HCT116 (cell line): ENCODE results near the gene MISP3. TPM values are rescaled to one million over a fixed set of nuclear protein-coding genes. Genes with fewer than 3 reads are reported as not detected.

Experiments
- ATAC-seq: fragments of 200-7000 bp; cut with Tn5 transposase; 2 replicates; pipeline ENCODE4 v1.9.1; 2020; ENCODE audit warnings: mild to moderate bottlenecking, moderate library complexity
- BruUV-seq: library from RNA; stranded (reverse); fragments of 400-500 nt; replicated peaks from 2 replicates; lab custom pipeline; 2021; lab: Mats Ljungman, UMichigan
- CTCF ChIA-PET: fragments of 300-600 bp; sonication (Branson Sonifier 250); formaldehyde crosslinking; loops from one replicate; lab custom pipeline; 2021; ENCODE audit warnings: antibody characterized with exemption; lab: Charles Lee
- POLR2A ChIA-PET: fragments of 300-600, 350-600 bp; sonication (Branson Sonifier 250); formaldehyde crosslinking; loops from one replicate; lab custom pipeline; 2021; ENCODE audit warnings: antibody characterized with exemption; lab: Charles Lee
- RAD21 ChIA-PET, 2 experiments: fragments of 300-600 bp; sonication (Branson Sonifier 250); formaldehyde crosslinking; loops; one replicate each; lab custom pipeline; 2023; ENCODE audit warnings: low total read pairs in 2 of 2; ENCODE audit not compliant: uncharacterized antibody in 2 of 2, unreplicated experiment in 2 of 2, low non-redundant PET in 1 of 2; lab: Charles Lee
- DNase-seq: peaks from one replicate; pipeline ENCODE4 v3.0.0-alpha.2; 2010; ENCODE audit warnings: low read depth, low spot score
- H2AFZ ChIP-seq: fragments of 200-600 bp; shearing (Covaris generic), sonication (generic); 2 replicates; pipeline ENCODE4 v1.6.1; 2017; ENCODE audit warnings: low read depth, mixed run types, mixed read lengths, antibody characterized with exemption, low read length; ENCODE audit not compliant: poor library complexity, severe bottlenecking
- H3K27ac ChIP-seq: 2 replicates; pipeline ENCODE4 v1.5.1; 2012; ENCODE audit warnings: low read depth, low read length
- H3K27me3 ChIP-seq: fragments of 200-600 bp; sonication (generic); 2 replicates; pipeline ENCODE4 v1.6.1; 2016; ENCODE audit warnings: mixed run types, low read length, mixed read lengths; ENCODE audit not compliant: insufficient read depth
- H3K36me3 ChIP-seq, 2 experiments: fragments of 200-500 bp in 1 of 2; fragments of 200-600 bp in 1 of 2; sonication (Bioruptor generic) in 1 of 2; sonication (generic) in 1 of 2; 2 replicates each; pipeline versions ENCODE4 v1.5.1 to v1.6.1; 2014 to 2016; ENCODE audit warnings: low read length in 2 of 2, inconsistent platforms in 1 of 2, mixed read lengths in 1 of 2, mixed run types in 1 of 2; ENCODE audit not compliant: insufficient read depth in 2 of 2, control insufficient read depth in 1 of 2
- H3K4me1 ChIP-seq, 2 experiments: fragments of 200-600 bp in 1 of 2; sonication (generic) in 1 of 2; 2 replicates each; pipeline versions ENCODE4 v1.5.1 to v1.6.1; 2012 to 2017; ENCODE audit warnings: low read length in 2 of 2, inconsistent platforms in 1 of 2, mild to moderate bottlenecking in 1 of 2, mixed read lengths in 1 of 2, mixed run types in 1 of 2, moderate library complexity in 1 of 2; ENCODE audit not compliant: insufficient read depth in 2 of 2, control insufficient read depth in 1 of 2
- H3K4me2 ChIP-seq: fragments of 200-600 bp; sonication (generic); 2 replicates; pipeline ENCODE4 v1.6.1; 2017; ENCODE audit warnings: mixed run types, low read length, mixed read lengths
- H3K4me3 ChIP-seq, 2 experiments: fragments of 200-600 bp in 1 of 2; sonication (generic) in 1 of 2; replicated peaks in 1 of 2; 2 replicates each; pipeline ENCODE4 v1.5.1; 2011 to 2016; ENCODE audit warnings: low read length in 2 of 2, control low read depth in 1 of 2, low read depth in 1 of 2, mild to moderate bottlenecking in 1 of 2, mixed read lengths in 1 of 2, mixed run types in 1 of 2
- H3K79me2 ChIP-seq: fragments of 200-600 bp; sonication (generic); 2 replicates; pipeline ENCODE4 v1.6.1; 2017; ENCODE audit warnings: mild to moderate bottlenecking, mixed run types, low read length, moderate library complexity, mixed read lengths; ENCODE audit not compliant: insufficient read depth
- H3K9ac ChIP-seq: fragments of 200-600 bp; sonication (generic); 2 replicates; pipeline ENCODE4 v1.6.1; 2016; ENCODE audit warnings: low read length, mixed read lengths
- H3K9me2 ChIP-seq: fragments of 200-600 bp; sonication (generic), shearing (Covaris generic); 2 replicates; pipeline ENCODE4 v1.6.1; 2017; ENCODE audit warnings: mixed run types, mild to moderate bottlenecking, moderate library complexity; ENCODE audit not compliant: insufficient read depth
- H3K9me3 ChIP-seq, 2 experiments: fragments of 200-500 bp in 1 of 2; fragments of 200-600 bp in 1 of 2; sonication (Bioruptor generic) in 1 of 2; sonication (generic) in 1 of 2; 2 replicates each; pipeline ENCODE4 v1.6.1; 2014 to 2017; ENCODE audit warnings: low read length in 2 of 2, mixed read lengths in 2 of 2, inconsistent platforms in 1 of 2, low read depth in 1 of 2, mild to moderate bottlenecking in 1 of 2, mixed run types in 1 of 2, moderate library complexity in 1 of 2; ENCODE audit not compliant: control insufficient read depth in 1 of 2, insufficient read depth in 1 of 2
- H4K20me1 ChIP-seq: fragments of 200-600 bp; sonication (generic), shearing (Covaris generic); 2 replicates; pipeline ENCODE4 v1.6.1; 2017; ENCODE audit warnings: mixed run types, mild to moderate bottlenecking, moderate library complexity; ENCODE audit not compliant: insufficient read depth
- ATF3 ChIP-seq: IDR thresholded peaks from 2 replicates; pipeline ENCODE4 v1.6.1; 2012
- CBX3 ChIP-seq: IDR thresholded peaks from 2 replicates; pipeline ENCODE4 v1.6.1; 2012; ENCODE audit warnings: low read depth
- ELF1 ChIP-seq: IDR thresholded peaks from 2 replicates; pipeline ENCODE4 v1.6.1; 2012; ENCODE audit warnings: low read depth, borderline replicate concordance
- POLR2AphosphoS5 ChIP-seq: IDR thresholded peaks from 2 replicates; pipeline ENCODE4 v1.6.1; 2011; ENCODE audit warnings: mild to moderate bottlenecking, low read depth, low read length, moderate library complexity
- REST ChIP-seq: IDR thresholded peaks from 2 replicates; pipeline ENCODE4 v1.6.1; 2012; ENCODE audit warnings: low read depth
- SIN3A ChIP-seq: IDR thresholded peaks from 2 replicates; pipeline ENCODE4 v1.6.1; 2012; ENCODE audit warnings: low read depth
- ZFX ChIP-seq: fragments of 450-650 bp; IDR thresholded peaks from 2 replicates; pipeline ENCODE4 v1.6.1; 2017
- ZNF274 ChIP-seq: fragments of 200-500 bp; sonication (Bioruptor generic); IDR thresholded peaks from 2 replicates; pipeline ENCODE4 v1.6.1; 2014; ENCODE audit warnings: mild to moderate bottlenecking, low read depth, low read length, inconsistent platforms
- intact Hi-C: fragments of 100-400 bp; cut with micrococcal nuclease; formaldehyde crosslinking; loops from 2 replicates; pipeline ENCODE4 v1.10.0; 2022
- total RNA-seq: library from RNA; stranded (reverse); gene quantifications from one replicate; pipeline ENCODE4 v1.2.1, GENCODE V29; 2021; ENCODE audit not compliant: unreplicated experiment

The MISP3 gene
- total RNA-seq, 1 experiment from 2014 or later = 5.2 TPM

GRCh38 chr19:14086098-14086497, 13.5 kb downstream of the MISP3 start:
- H2AFZ ChIP-seq = no peak overlapping the region
- TF ChIP-seq ZFX (no peak), SIN3A (no peak), REST (no peak), POLR2AphosphoS5 (no peak), CBX3 (no peak), ZNF274 (no peak), ATF3 (no peak), ELF1 (no peak)
- intact Hi-C loops = no loop called here
- no peak overlapping the region for H3K27ac ChIP-seq
- ATAC-seq (no peak), DNase-seq (no peak)
- CTCF ChIA-PET = no interaction called here
- H3K4me1 ChIP-seq = peaks cover 4 to 14% of the 10 kb centered on the region in 2 experiments; a peak in 1 of 4 replicates
- no peaks in the 10 kb centered on the region for H3K79me2 ChIP-seq
- no TSS peak for BruUV-seq
- H3K27me3 ChIP-seq = no peaks in the 10 kb centered on the region
- POLR2A ChIA-PET = no interaction called here
- H4K20me1 ChIP-seq = no peaks in the 10 kb centered on the region
- no peaks in the 10 kb centered on the region for H3K9me2 ChIP-seq
- H3K4me2 ChIP-seq = no peak overlapping the region
- H3K9me3 ChIP-seq = no peaks in the 10 kb centered on the region
- no peak overlapping the region for H3K9ac ChIP-seq
- no peak overlapping the region for H3K4me3 ChIP-seq
- H3K36me3 ChIP-seq = peaks cover 0 to 3% of the 10 kb centered on the region in 2 experiments; a peak in 1 of 4 replicates
- RAD21 ChIA-PET = no interaction called here
